ENCODE results near the gene TMEM272.

The TMEM272 gene

GRCh38 chr13:51804295-51805172 lies 40.4 kb downstream of the TMEM272 start:
- DNase-seq, result no peak

GRCh38 chr13:51803422-51804294 lies 41.3 kb downstream of the TMEM272 start, which contains the start of gene DHRS12:
Gene DHRS12, minus strand, starts transcription at chr13:51804163. Its CDS starts 4,504 bp downstream, at chr13:51799659.
- peak; percentile 91 for DNase-seq

GRCh38 chr13:51802631-51803418 lies 42.2 kb downstream of the TMEM272 start:
- DNase-seq, result no peak

- no peak for DNase-seq
Observed at GRCh38 chr13:51801631-51802099, 43.3 kb downstream of the TMEM272 start.

GRCh38 chr13:51800486-51800885 lies 44.5 kb downstream of the TMEM272 start:
- DNase-seq, result no peak

- no peak for DNase-seq
Observed at GRCh38 chr13:51799261-51799660, 45.7 kb downstream of the TMEM272 start.

GRCh38 chr13:51797664-51798488 lies 47.1 kb downstream of the TMEM272 start:
- DNase-seq, result peak; percentile 65

GRCh38 chr13:51796546-51796945 lies 48.4 kb downstream of the TMEM272 start:
- DNase-seq, result no peak

- no peak for DNase-seq
Observed at GRCh38 chr13:51795419-51795818, 49.6 kb downstream of the TMEM272 start.

- DNase-seq, result no peak
Observed at GRCh38 chr13:51794964-51795363, 50.0 kb downstream of the TMEM272 start.

GRCh38 chr13:51793570-51794271 lies 51.3 kb downstream of the TMEM272 start:
- DNase-seq, result peak; percentile 67

- no peak for DNase-seq
Observed at GRCh38 chr13:51786425-51787265, 58.3 kb downstream of the TMEM272 start.

GRCh38 chr13:51785712-51786424 lies 59.1 kb downstream of the TMEM272 start:
- DNase-seq, result no peak

GRCh38 chr13:51784097-51784496 lies 60.9 kb downstream of the TMEM272 start:
- no peak for DNase-seq

GRCh38 chr13:51783428-51784094 lies 61.4 kb downstream of the TMEM272 start:
- no peak for DNase-seq

- DNase-seq, result no peak
Observed at GRCh38 chr13:51782026-51782710, 62.8 kb downstream of the TMEM272 start.

GRCh38 chr13:51781246-51782022 lies 63.5 kb downstream of the TMEM272 start:
- DNase-seq, result no peak
